ENCODE data around the gene MGAT5.

DNA sequence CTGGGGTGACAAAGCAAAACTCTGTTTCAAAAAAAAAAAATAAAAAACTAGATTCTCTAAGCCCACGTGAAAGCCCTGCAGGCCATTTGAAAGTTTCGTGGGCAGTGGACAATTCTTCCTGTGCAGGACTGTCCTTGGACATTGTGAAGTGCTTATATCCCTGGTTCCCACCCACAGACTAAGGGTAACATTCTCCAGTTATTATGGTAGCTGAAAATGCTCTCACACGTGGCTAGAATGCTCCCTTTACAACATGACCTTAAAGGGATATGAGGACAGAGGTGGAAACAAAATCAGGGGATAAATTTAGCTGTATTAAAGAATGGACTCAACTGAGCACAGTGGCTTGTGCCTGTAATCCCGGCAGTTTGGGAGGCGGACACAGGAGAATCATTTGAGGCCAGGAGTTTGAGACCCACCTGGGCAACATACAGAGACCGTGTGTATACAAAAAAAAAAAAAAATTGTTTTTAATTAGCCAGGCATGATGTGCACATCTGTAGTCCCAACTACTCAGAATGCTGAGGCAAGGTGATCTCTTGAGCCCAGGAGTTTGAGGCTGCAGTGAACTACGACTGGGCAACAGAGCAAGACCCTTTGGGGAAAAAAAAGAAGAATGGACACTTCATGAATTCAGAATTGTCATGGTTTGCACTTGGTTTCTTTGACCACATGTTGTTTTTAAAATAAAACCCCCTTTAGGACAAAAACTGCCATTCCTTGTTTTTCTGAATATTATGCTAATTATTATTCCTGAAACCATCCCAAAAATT is 167.9 kb downstream of the MGAT5 start:
- TF ChIP-seq ZBTB20 (tag by site-specific recombination; IDR thresholded peaks at IDR 0.05) (no peak), BCL11A (tag by site-specific recombination; IDR thresholded peaks at IDR 0.05; ENCODE audit: low read depth) (no peak), KLF9 (tag by site-specific recombination; IDR thresholded peaks at IDR 0.05; ENCODE audit: low read depth) (no peak), ZBTB17 (tag by site-specific recombination; IDR thresholded peaks at IDR 0.05) (no peak), ZNF274 (IDR thresholded peaks at IDR 0.05; ENCODE audit: low read length) (no peak), ZNF274 (tag by site-specific recombination; IDR thresholded peaks at IDR 0.05; ENCODE audit: borderline replicate concordance) (no peak), MYNN (tag by site-specific recombination; IDR thresholded peaks at IDR 0.05; ENCODE audit: borderline replicate concordance) (no peak), ZNF324 (tag by site-specific recombination; IDR thresholded peaks at IDR 0.05) (no peak)
- TF ChIP-seq, protein P1, sequence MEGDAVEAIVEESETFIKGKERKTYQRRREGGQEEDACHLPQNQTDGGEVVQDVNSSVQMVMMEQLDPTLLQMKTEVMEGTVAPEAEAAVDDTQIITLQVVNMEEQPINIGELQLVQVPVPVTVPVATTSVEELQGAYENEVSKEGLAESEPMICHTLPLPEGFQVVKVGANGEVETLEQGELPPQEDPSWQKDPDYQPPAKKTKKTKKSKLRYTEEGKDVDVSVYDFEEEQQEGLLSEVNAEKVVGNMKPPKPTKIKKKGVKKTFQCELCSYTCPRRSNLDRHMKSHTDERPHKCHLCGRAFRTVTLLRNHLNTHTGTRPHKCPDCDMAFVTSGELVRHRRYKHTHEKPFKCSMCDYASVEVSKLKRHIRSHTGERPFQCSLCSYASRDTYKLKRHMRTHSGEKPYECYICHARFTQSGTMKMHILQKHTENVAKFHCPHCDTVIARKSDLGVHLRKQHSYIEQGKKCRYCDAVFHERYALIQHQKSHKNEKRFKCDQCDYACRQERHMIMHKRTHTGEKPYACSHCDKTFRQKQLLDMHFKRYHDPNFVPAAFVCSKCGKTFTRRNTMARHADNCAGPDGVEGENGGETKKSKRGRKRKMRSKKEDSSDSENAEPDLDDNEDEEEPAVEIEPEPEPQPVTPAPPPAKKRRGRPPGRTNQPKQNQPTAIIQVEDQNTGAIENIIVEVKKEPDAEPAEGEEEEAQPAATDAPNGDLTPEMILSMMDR (tag by site-specific recombination; IDR thresholded peaks at IDR 0.05): no peak
